Smooth muscle cell (in vitro differentiated cells): Measurements from ENCODE around the gene DAZL. TPM values are rescaled to one million over a fixed set of nuclear protein-coding genes. Genes with fewer than 3 reads are reported as not detected.

Source experiments
- DNase-seq: peaks from one replicate; lab custom pipeline; 2025; ENCODE audit not compliant: unreplicated experiment; lab: John Stamatoyannopoulos, UW
- H2AFZ ChIP-seq: fragments of 200-600 bp; sonication (generic); 2 replicates; pipeline ENCODE4 v1.6.0; 2016; ENCODE audit warnings: antibody characterized with exemption, low read depth, mild to moderate bottlenecking
- H3F3A ChIP-seq: fragments of 200-600 bp; sonication (generic); 2 replicates; pipeline ENCODE4 v1.6.0; 2017; ENCODE audit warnings: antibody characterized with exemption, low read depth
- H3K27ac ChIP-seq: fragments of 200-600 bp; sonication (generic); 2 replicates; pipeline ENCODE4 v1.5.1; 2016; ENCODE audit warnings: low read depth, mild to moderate bottlenecking
- H3K27me3 ChIP-seq: fragments of 200-600 bp; sonication (generic); 2 replicates; pipeline ENCODE4 v1.6.1; 2016; ENCODE audit warnings: low read depth, mild to moderate bottlenecking
- H3K36me3 ChIP-seq: fragments of 200-600 bp; sonication (generic); 2 replicates; pipeline ENCODE4 v1.5.1; 2016; ENCODE audit warnings: low read depth
- H3K4me1 ChIP-seq: fragments of 200-600 bp; sonication (generic); 2 replicates; pipeline ENCODE4 v1.5.1; 2016; ENCODE audit warnings: low read depth
- H3K4me2 ChIP-seq: fragments of 200-600 bp; sonication (generic); 2 replicates; pipeline ENCODE4 v1.6.0; 2016; ENCODE audit warnings: mild to moderate bottlenecking
- H3K4me3 ChIP-seq: fragments of 200-600 bp; sonication (generic); 2 replicates; pipeline ENCODE4 v1.5.1; 2016; ENCODE audit warnings: mild to moderate bottlenecking
- H3K79me2 ChIP-seq: fragments of 200-600 bp; sonication (generic); 2 replicates; pipeline ENCODE4 v1.6.0; 2016; ENCODE audit warnings: low read depth, mild to moderate bottlenecking
- H3K9ac ChIP-seq: fragments of 200-600 bp; sonication (generic); 2 replicates; pipeline ENCODE4 v1.6.0; 2016; ENCODE audit warnings: low read depth
- H3K9me3 ChIP-seq: fragments of 200-600 bp; sonication (generic); replicated peaks from 2 replicates; pipeline ENCODE4 v1.5.1; 2016; ENCODE audit warnings: low read depth
- H4K20me1 ChIP-seq: fragments of 200-600 bp; sonication (generic); 2 replicates; pipeline ENCODE4 v1.6.0; 2016; ENCODE audit warnings: low read depth
- WGBS: methylation state at CpG from one replicate; pipeline ENCODE4 v1.1.7; 2016; ENCODE audit warnings: low lambda C conversion rate; 5-methylcytosine and 5-hydroxymethylcytosine counted together
- polyA plus RNA-seq: library from polyadenylated mRNA; unstranded; fragments of >200 nt; fragmentation: Nextera tagmentation; extraction: Ambion mirVana; gene quantifications from 2 replicates; pipeline ENCODE4 v1.2.1, GENCODE V29; 2016
- total RNA-seq: library from RNA; depleted of rRNA; stranded (reverse); fragments of >200 nt; gene quantifications from 2 replicates; pipeline ENCODE4 v1.2.3, GENCODE V29; 2014
- TF ChIP-seq, protein P1 (sequence below): fragments of 200-600 bp; sonication (generic); IDR thresholded peaks from 2 replicates; pipeline ENCODE4 v1.5.1; 2017; ENCODE audit warnings: borderline replicate concordance, mild to moderate bottlenecking, antibody characterized with exemption; ENCODE audit not compliant: insufficient read depth, poor library complexity, severe bottlenecking

The DAZL gene
- total and polyA plus RNA-seq, 2 experiments from 2014 or later, result not detected

- Histone ChIP-seq H3K4me2 (no peak overlapping the region), H3K27me3 (no peaks in the 10 kb centered on the region), H3K79me2 (no peaks in the 10 kb centered on the region), H4K20me1 (no peaks in the 10 kb centered on the region), H3K36me3 (no peaks in the 10 kb centered on the region), H2AFZ (no peak overlapping the region), H3F3A (no peaks in the 10 kb centered on the region), H3K9ac (no peak overlapping the region), H3K4me3 (no peak overlapping the region), H3K4me1 (no peaks in the 10 kb centered on the region), H3K9me3 (no peaks in the 10 kb centered on the region), H3K27ac (no peak overlapping the region)
- DNase-seq, result no peak
- TF ChIP-seq, protein P1, sequence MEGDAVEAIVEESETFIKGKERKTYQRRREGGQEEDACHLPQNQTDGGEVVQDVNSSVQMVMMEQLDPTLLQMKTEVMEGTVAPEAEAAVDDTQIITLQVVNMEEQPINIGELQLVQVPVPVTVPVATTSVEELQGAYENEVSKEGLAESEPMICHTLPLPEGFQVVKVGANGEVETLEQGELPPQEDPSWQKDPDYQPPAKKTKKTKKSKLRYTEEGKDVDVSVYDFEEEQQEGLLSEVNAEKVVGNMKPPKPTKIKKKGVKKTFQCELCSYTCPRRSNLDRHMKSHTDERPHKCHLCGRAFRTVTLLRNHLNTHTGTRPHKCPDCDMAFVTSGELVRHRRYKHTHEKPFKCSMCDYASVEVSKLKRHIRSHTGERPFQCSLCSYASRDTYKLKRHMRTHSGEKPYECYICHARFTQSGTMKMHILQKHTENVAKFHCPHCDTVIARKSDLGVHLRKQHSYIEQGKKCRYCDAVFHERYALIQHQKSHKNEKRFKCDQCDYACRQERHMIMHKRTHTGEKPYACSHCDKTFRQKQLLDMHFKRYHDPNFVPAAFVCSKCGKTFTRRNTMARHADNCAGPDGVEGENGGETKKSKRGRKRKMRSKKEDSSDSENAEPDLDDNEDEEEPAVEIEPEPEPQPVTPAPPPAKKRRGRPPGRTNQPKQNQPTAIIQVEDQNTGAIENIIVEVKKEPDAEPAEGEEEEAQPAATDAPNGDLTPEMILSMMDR, result no peak
- WGBS, result 88% methylated on average over 5 of the region's 5 CpGs
Observed at GRCh38 chr3:16583551-16583950, 21.7 kb downstream of the DAZL start.

GRCh38 chr3:16570113-16570512 is 35.1 kb downstream of the DAZL start:
- Histone ChIP-seq H3K9me3 (no peaks in the 10 kb centered on the region), H4K20me1 (no peaks in the 10 kb centered on the region), H3K4me1 (no peaks in the 10 kb centered on the region), H3K27ac (no peak overlapping the region), H3K36me3 (no peaks in the 10 kb centered on the region), H3K79me2 (no peaks in the 10 kb centered on the region), H3K4me2 (no peak overlapping the region), H3F3A (no peaks in the 10 kb centered on the region), H3K4me3 (no peak overlapping the region), H3K9ac (no peak overlapping the region), H3K27me3 (no peaks in the 10 kb centered on the region), H2AFZ (no peak overlapping the region)
- no peak for DNase-seq
- TF ChIP-seq, protein P1, result no peak
- WGBS, result 93% methylated on average over 4 of the region's 4 CpGs

GRCh38 chr3:16568532-16568931 is 36.7 kb downstream of the DAZL start:
- Histone ChIP-seq H3K27ac (no peak overlapping the region), H3K9ac (no peak overlapping the region), H3K36me3 (no peaks in the 10 kb centered on the region), H3K4me2 (no peak overlapping the region), H3K4me3 (no peak overlapping the region), H3K4me1 (no peaks in the 10 kb centered on the region), H3F3A (no peaks in the 10 kb centered on the region), H4K20me1 (no peaks in the 10 kb centered on the region), H3K79me2 (no peaks in the 10 kb centered on the region), H2AFZ (no peak overlapping the region), H3K27me3 (no peaks in the 10 kb centered on the region), H3K9me3 (no peaks in the 10 kb centered on the region)
- TF ChIP-seq, protein P1, result no peak
- no peak for DNase-seq
- WGBS, result 99% methylated on average over 2 of the region's 2 CpGs

- Histone ChIP-seq H4K20me1 (no peaks in the 10 kb centered on the region), H3K4me2 (no peak overlapping the region), H3K4me3 (no peak overlapping the region), H3K9ac (no peak overlapping the region), H2AFZ (no peak overlapping the region), H3K27me3 (no peaks in the 10 kb centered on the region), H3K79me2 (no peaks in the 10 kb centered on the region), H3K36me3 (no peaks in the 10 kb centered on the region), H3K27ac (no peak overlapping the region), H3F3A (no peaks in the 10 kb centered on the region), H3K9me3 (peaks cover 3% of the 10 kb centered on the region), H3K4me1 (no peaks in the 10 kb centered on the region)
- TF ChIP-seq, protein P1, result no peak
- WGBS, result 62% methylated on average over 2 of the region's 2 CpGs
- no peak for DNase-seq
Observed at GRCh38 chr3:16568115-16568514, 37.1 kb downstream of the DAZL start.
